Measurements from ENCODE around the gene MYMK.

MYMK gene

DNA sequence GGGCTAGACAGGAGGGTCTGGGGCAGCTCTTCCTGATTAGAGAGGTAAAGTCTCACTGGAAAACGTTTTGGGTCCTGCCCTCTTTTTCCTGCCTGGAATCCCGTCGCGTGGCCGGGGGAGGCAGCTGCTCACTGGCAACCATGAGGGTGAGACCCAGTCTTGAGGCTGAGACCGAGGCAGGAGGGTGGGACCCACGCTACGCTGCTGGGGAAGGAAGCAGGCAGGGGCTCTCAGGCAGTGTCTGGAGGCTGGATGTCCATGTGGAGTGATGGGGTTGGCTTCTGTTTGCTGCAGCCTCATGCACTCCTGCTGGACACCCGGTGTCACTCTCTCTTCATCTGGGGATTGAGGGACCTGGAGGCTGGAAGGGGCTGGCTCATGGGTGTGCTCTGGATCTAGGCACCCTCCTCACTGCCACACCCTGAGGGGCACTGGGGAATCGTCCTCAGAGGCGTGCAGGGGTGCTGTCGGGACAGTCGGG, 34.5 kb downstream of the MYMK start:
- Histone ChIP-seq H3K4me3 (no peak overlapping the region), H3K27ac (no peak overlapping the region)
- TF ChIP-seq, protein P1, sequence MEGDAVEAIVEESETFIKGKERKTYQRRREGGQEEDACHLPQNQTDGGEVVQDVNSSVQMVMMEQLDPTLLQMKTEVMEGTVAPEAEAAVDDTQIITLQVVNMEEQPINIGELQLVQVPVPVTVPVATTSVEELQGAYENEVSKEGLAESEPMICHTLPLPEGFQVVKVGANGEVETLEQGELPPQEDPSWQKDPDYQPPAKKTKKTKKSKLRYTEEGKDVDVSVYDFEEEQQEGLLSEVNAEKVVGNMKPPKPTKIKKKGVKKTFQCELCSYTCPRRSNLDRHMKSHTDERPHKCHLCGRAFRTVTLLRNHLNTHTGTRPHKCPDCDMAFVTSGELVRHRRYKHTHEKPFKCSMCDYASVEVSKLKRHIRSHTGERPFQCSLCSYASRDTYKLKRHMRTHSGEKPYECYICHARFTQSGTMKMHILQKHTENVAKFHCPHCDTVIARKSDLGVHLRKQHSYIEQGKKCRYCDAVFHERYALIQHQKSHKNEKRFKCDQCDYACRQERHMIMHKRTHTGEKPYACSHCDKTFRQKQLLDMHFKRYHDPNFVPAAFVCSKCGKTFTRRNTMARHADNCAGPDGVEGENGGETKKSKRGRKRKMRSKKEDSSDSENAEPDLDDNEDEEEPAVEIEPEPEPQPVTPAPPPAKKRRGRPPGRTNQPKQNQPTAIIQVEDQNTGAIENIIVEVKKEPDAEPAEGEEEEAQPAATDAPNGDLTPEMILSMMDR (IDR thresholded peaks at IDR 0.05) = no peak
- no peak for DNase-seq (ENCODE audit: low spot score)

DNA sequence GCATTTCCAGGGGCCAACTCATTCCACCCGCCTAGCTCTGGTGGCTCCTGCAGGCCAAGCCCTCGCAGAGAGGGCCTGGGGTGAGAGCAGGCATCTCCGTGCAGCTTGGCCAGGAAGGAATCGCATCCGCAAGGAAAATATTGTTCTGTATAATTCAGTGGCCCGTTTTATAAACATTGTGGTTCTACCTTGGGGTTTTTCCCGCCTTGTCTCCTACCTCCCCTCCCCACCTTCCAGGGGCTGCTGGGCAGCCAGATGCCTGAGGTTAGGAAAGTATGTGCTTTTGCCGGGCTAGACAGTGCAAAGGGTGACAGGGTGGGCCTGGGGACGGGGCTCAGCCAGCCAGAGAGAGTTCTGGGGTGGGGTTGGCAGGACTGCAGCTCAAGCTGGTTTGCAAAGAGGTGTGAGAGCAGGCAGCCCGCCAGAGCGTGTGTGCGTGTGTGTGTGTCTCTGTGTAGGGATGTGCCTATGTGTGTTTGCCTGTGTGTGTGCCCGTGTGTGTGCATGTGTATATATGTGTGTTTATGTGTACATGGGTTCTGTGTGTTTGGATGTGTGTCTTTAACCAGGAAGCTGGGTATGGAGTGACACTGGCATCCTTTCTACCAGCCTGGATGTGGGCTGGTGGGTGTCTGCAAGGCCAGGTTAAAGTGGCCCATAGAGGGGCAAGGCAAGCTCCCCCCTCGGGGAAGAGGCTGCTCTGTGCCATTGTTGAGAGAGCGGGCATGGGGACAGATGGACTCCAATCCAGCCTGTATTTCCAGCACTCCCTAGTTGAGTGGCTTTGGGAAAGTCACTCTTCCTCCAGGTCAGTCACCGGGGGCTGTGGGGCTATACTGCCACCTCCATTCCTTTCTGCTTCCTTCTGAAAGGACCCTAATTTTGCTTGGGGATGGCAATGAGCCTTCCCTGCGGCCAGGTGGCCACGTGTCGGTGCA, 35.2 kb downstream of the MYMK start:
- no peak overlapping the region for H3K27ac ChIP-seq
- H3K4me3 ChIP-seq = no peak overlapping the region
- TF ChIP-seq, protein P1 (IDR thresholded peaks at IDR 0.05) = no peak
- DNase-seq (ENCODE audit: low spot score) = no peak

DNA sequence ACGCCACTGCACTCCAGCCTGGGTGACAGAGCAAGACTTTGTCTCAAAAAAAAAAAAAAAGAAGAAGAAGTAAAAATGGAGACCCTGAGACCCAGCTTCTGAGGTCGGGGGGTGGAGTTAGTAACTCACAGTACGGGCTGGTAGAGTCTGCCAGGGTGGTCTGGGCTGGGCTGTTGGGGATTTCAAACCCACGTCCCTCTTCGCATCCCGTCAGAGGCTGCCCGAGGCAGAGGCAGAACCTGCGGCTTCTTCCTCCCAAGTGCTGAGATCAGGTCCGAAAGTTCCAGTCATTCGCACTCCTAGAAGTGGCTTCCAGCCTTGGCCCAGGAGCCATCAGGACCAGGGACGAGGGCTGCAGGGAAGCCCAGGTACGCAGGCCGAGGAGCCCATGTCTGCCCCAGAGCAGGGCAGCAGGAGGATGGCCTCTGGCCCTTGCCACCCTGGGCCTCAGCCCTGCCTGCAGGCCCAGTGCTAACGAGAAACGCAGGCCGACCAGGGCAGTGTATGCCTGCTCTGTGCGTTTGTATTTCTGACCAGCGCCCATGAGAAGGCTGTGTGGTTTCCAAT, 36.0 kb downstream of the MYMK start:
- Histone ChIP-seq H3K4me3 (no peak overlapping the region), H3K27ac (no peak overlapping the region)
- TF ChIP-seq, protein P1 (IDR thresholded peaks at IDR 0.05) = no peak
- DNase-seq (ENCODE audit: low spot score) = no peak

DNA sequence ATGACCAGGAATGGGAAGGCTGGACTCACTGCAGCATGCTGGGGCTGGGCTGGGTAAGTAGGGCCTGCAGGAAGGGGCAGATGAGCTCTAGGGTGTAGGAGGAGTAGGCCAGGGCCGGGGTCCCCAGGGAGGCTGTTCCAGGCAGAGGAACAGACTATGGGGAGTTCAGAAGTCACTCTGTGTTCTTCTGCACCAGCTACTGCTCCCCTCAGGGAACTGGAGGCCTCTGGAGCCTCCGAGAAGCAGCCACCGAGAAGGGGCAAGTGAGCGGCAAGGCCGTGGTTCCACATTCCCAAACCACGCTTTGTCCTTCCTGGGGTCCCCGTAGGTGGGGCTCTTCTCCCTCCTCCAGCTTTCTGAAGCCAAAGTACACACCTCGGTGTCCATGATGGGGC, 37.4 kb downstream of the MYMK start:
- no peak for DNase-seq (ENCODE audit: low spot score)
- TF ChIP-seq, protein P1 (IDR thresholded peaks at IDR 0.05) = no peak
- Histone ChIP-seq H3K4me3 (no peak overlapping the region), H3K27ac (no peak overlapping the region)

DNA sequence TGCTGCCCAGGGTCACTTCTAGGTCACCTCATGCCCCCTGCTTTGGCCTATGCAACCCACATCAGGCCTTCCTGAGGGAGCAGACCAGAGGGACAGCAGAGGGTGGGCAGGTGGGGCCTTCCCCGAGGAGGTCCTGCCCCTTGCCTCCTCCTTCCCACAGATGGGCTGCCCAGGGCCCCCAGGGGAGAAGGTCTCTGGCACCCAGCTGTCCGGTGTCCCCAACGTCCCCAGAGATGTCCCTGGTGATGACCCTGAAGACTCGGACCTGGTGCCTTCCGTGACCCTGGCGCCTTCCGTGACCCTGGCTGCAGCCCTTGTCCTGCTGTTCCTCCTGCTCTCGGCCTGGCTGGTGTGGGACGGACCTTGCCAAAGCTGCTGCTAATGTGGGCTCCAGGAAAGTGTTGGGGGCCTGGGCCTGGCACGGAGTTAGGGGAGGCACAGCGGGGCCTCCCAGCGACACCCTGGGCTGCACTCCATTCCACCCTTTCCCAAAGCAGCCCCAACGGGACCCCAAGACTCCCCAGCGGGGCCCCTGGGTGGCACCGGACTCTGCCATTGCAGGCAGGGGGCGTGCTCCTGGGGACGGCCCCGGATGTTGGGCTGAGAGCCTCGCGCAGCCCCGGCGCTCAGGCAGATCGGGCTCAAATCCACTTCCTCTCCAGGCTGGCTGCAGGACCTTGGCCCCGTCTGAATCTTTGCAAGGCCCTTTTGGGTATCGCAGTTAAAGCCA, 39.1 kb downstream of the MYMK start:
- TF ChIP-seq, protein P1 (IDR thresholded peaks at IDR 0.05) = no peak
- no peak for DNase-seq (ENCODE audit: low spot score)
- Histone ChIP-seq H3K27ac (no peak overlapping the region), H3K4me3 (no peak overlapping the region)

DNA sequence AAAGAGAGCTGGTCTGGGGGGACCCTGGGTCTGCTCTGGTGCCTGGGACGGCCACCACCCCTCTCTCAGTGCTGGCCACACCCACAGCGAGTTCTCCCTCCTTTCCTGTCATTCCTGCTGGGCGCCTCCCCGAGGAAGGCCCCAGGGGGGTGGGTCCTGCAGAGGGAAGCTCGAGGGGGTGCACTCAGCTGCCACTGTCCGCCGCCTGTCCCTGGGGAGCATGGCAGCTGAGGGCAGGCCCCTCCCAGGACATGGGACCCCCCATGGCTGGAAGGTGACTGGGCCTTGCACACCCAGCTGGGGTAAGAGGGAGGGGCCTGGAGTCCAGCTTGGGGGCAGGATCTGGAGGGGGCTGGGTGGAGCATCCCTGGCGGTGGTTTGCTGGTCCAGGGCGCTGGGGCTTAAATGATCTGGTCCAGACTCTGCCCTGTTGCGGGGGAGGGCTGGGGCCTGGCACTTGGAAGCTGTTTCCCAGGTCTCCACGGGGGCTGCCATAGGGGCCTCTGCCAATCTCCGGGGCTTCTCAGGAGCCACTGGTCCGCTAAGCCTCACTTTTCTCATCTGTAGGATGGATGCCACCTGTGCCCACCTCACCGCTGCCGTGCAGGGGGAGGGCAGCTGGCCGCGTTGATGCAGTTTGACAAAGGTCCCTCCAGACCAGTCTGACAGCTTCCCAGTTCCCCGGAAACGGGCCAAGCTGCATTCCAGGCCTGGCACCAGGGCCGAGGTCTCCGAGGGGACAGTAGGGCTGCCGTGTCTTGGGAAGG, 39.9 kb downstream of the MYMK start:
- no peak overlapping the region for H3K4me3 ChIP-seq
- TF ChIP-seq, protein P1 (IDR thresholded peaks at IDR 0.05) = no peak
- DNase-seq (ENCODE audit: low spot score) = no peak
- H3K27ac ChIP-seq = no peak overlapping the region

Data from coronary artery (tissue), 2 donors.